H1 (cell line): ENCODE results near the gene TMEM107. TPM values are rescaled to one million over a fixed set of nuclear protein-coding genes. Genes with fewer than 3 reads are reported as not detected.

ENCODE experiments used
- BCL11A ChIP-seq, 2 experiments: IDR thresholded peaks; one replicate each; pipeline ENCODE4 v1.6.1; 2011; ENCODE audit warnings: low read depth in 2 of 2, low read length in 2 of 2, mild to moderate bottlenecking in 2 of 2
- CHD1 ChIP-seq: IDR thresholded peaks from 2 replicates; pipeline ENCODE4 v1.6.1; 2012; ENCODE audit warnings: low read depth, low read length, improper control_type of control experiment
- EP300 ChIP-seq, 2 experiments: IDR thresholded peaks; 1 replicate in 1 of 2; 2 replicates in 1 of 2; pipeline ENCODE4 v1.6.1; 2011 to 2012; ENCODE audit warnings: low read depth in 2 of 2, low read length in 2 of 2, mild to moderate bottlenecking in 2 of 2, borderline replicate concordance in 1 of 2, inconsistent platforms in 1 of 2, moderate library complexity in 1 of 2
- GABPA ChIP-seq: IDR thresholded peaks from 2 replicates; pipeline ENCODE4 v1.6.1; 2011; ENCODE audit warnings: mild to moderate bottlenecking, low read length, moderate library complexity, borderline replicate concordance; ENCODE audit not compliant: insufficient read depth
- JUND ChIP-seq: IDR thresholded peaks from 2 replicates; pipeline ENCODE4 v1.6.1; 2011; ENCODE audit warnings: mild to moderate bottlenecking, improper control_type of control experiment, low read length
- KDM4A ChIP-seq: IDR thresholded peaks from one replicate; pipeline ENCODE4 v1.7.1; 2012; ENCODE audit warnings: low read depth, mild to moderate bottlenecking, moderate library complexity, low read length, inconsistent platforms; ENCODE audit not compliant: severe bottlenecking
- RFX5 ChIP-seq: IDR thresholded peaks from 2 replicates; pipeline ENCODE4 v1.6.1; 2011; ENCODE audit warnings: low read depth, low read length, improper control_type of control experiment, borderline replicate concordance
- SIX5 ChIP-seq: IDR thresholded peaks from 2 replicates; pipeline ENCODE4 v1.6.1; 2011; ENCODE audit warnings: mild to moderate bottlenecking, low read depth, low read length
- polyA plus RNA-seq, 7 experiments: library from polyadenylated mRNA; depleted of rRNA in 3 of 7; stranded (reverse) in 5 of 7; unstranded in 2 of 7; fragments of >200 nt in 5 of 7; fragments of 200-250 nt in 2 of 7; gene quantifications; 1 replicate in 5 of 7; 2 replicates in 1 of 7; 4 replicates in 1 of 7; pipeline versions ENCODE4 v1.2.1 to v1.2.3, GENCODE V29; 2011 to 2013; ENCODE audit warnings: missing spikeins in 2 of 7, mixed read lengths in 2 of 7
- total RNA-seq: library from RNA; stranded (reverse); fragmentation: NEBNext Ultra II Directional; extraction: Animal tissue kit (Norgen Biotek cat#: 25700); gene quantifications from 2 replicates; pipeline ENCODE4 v1.2.1, GENCODE V29; 2021
- TF ChIP-seq, protein P1 (sequence below): fragments of 300-600 bp; sonication (generic); IDR thresholded peaks from 2 replicates; pipeline ENCODE4 v1.7.1; 2012; ENCODE audit warnings: low read length, moderate library complexity, mild to moderate bottlenecking, inconsistent platforms; ENCODE audit not compliant: insufficient replicate concordance

Gene TMEM107
- total and polyA plus RNA-seq, 2 of the 8 experiments (the other 6 are each of a cell fraction or from before 2014, with no cell fraction given): 17.3 to 21.5 TPM

DNA sequence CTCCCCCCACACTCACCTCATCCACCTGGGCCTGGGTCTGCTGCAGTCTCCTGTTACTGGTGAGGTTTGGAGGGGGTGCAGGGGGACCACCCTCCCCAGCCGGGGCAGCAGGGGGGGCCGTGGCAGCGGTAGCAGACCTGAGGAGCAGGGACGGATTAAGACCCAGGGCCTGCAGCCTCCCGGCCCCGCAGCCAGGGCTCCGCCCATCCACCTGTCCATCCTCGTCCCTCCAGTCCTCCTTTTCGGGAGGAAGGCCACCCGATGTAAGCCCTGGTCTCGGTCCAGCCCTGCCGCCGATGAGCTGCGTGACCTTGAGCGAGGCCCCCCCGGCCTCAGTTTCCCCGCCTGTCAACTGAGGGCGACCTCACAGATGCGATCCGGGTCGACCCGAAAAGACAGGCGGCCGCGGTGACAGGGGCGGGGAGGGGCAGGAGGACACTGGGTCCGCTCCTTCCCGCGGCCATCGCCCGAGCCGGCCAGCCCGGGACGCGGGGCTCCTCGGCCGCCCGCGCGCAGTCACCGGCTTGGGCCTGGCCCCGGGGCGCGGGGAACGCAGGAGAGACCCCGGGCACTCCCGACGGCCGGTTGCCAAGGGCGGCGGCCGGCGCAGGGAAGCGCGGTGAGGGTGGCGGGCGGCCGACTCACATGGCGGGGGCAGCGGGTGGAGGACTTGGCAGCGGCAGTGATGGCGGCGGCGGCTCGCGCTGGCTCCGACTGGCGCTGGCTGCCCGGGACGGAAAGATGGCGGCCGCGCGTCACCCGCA lies 13.8 kb downstream of the TMEM107 start, which contains the start of gene VAMP2 (continued):
- TF ChIP-seq, protein P1, sequence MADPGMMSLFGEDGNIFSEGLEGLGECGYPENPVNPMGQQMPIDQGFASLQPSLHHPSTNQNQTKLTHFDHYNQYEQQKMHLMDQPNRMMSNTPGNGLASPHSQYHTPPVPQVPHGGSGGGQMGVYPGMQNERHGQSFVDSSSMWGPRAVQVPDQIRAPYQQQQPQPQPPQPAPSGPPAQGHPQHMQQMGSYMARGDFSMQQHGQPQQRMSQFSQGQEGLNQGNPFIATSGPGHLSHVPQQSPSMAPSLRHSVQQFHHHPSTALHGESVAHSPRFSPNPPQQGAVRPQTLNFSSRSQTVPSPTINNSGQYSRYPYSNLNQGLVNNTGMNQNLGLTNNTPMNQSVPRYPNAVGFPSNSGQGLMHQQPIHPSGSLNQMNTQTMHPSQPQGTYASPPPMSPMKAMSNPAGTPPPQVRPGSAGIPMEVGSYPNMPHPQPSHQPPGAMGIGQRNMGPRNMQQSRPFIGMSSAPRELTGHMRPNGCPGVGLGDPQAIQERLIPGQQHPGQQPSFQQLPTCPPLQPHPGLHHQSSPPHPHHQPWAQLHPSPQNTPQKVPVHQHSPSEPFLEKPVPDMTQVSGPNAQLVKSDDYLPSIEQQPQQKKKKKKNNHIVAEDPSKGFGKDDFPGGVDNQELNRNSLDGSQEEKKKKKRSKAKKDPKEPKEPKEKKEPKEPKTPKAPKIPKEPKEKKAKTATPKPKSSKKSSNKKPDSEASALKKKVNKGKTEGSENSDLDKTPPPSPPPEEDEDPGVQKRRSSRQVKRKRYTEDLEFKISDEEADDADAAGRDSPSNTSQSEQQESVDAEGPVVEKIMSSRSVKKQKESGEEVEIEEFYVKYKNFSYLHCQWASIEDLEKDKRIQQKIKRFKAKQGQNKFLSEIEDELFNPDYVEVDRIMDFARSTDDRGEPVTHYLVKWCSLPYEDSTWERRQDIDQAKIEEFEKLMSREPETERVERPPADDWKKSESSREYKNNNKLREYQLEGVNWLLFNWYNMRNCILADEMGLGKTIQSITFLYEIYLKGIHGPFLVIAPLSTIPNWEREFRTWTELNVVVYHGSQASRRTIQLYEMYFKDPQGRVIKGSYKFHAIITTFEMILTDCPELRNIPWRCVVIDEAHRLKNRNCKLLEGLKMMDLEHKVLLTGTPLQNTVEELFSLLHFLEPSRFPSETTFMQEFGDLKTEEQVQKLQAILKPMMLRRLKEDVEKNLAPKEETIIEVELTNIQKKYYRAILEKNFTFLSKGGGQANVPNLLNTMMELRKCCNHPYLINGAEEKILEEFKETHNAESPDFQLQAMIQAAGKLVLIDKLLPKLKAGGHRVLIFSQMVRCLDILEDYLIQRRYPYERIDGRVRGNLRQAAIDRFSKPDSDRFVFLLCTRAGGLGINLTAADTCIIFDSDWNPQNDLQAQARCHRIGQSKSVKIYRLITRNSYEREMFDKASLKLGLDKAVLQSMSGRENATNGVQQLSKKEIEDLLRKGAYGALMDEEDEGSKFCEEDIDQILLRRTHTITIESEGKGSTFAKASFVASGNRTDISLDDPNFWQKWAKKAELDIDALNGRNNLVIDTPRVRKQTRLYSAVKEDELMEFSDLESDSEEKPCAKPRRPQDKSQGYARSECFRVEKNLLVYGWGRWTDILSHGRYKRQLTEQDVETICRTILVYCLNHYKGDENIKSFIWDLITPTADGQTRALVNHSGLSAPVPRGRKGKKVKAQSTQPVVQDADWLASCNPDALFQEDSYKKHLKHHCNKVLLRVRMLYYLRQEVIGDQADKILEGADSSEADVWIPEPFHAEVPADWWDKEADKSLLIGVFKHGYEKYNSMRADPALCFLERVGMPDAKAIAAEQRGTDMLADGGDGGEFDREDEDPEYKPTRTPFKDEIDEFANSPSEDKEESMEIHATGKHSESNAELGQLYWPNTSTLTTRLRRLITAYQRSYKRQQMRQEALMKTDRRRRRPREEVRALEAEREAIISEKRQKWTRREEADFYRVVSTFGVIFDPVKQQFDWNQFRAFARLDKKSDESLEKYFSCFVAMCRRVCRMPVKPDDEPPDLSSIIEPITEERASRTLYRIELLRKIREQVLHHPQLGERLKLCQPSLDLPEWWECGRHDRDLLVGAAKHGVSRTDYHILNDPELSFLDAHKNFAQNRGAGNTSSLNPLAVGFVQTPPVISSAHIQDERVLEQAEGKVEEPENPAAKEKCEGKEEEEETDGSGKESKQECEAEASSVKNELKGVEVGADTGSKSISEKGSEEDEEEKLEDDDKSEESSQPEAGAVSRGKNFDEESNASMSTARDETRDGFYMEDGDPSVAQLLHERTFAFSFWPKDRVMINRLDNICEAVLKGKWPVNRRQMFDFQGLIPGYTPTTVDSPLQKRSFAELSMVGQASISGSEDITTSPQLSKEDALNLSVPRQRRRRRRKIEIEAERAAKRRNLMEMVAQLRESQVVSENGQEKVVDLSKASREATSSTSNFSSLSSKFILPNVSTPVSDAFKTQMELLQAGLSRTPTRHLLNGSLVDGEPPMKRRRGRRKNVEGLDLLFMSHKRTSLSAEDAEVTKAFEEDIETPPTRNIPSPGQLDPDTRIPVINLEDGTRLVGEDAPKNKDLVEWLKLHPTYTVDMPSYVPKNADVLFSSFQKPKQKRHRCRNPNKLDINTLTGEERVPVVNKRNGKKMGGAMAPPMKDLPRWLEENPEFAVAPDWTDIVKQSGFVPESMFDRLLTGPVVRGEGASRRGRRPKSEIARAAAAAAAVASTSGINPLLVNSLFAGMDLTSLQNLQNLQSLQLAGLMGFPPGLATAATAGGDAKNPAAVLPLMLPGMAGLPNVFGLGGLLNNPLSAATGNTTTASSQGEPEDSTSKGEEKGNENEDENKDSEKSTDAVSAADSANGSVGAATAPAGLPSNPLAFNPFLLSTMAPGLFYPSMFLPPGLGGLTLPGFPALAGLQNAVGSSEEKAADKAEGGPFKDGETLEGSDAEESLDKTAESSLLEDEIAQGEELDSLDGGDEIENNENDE: no peak
- TF ChIP-seq RFX5 (no peak), EP300 (IDR thresholded peaks at IDR 0.05; ENCODE audit: borderline replicate concordance in 1 of 2, low read depth in 2 of 2, low read length in 2 of 2) (0 out of 3 replicates have a peak, but pooled peaks of 1 of the 2 experiments have one; percentile 40), KDM4A (peak; percentile 39), GABPA (no peak), SIX5 (no peak), CHD1 (no peak), BCL11A (IDR thresholded peaks at IDR 0.05; ENCODE audit: low read depth in 2 of 2, low read length in 2 of 2) (no peak), JUND (no peak)
